K562 (cell line): ENCODE measurements around the gene RNU2-63P. TPM values are rescaled to one million over a fixed set of nuclear protein-coding genes. Genes with fewer than 3 reads are reported as not detected.

Experiments used
- ASH1L ChIP-seq: fragments of 450-650 bp; IDR thresholded peaks from 2 replicates; pipeline ENCODE4 v1.6.1; 2018; ENCODE audit warnings: borderline replicate concordance, mild to moderate bottlenecking, low read depth; ENCODE audit not compliant: partially characterized antibody
- CTBP1 ChIP-seq: fragments of 450-650 bp; IDR thresholded peaks from 2 replicates; pipeline ENCODE4 v1.6.1; 2016; ENCODE audit warnings: borderline replicate concordance
- CXXC5 ChIP-seq: fragments of 250-450 bp; sonication (Bioruptor Pico); IDR thresholded peaks from 2 replicates; pipeline ENCODE4 v1.8.0; 2022; ENCODE audit warnings: inconsistent platforms, mild to moderate bottlenecking, moderate library complexity
- JUND ChIP-seq, 2 experiments: IDR thresholded peaks; 2 replicates in 1 of 2; 3 replicates in 1 of 2; pipeline ENCODE4 v1.6.1; 2011; ENCODE audit warnings: borderline replicate concordance in 2 of 2, low read depth in 2 of 2, low read length in 2 of 2, improper control_type of control experiment in 1 of 2, missing biosample characterization in 1 of 2, missing genetic modification characterization in 1 of 2, missing genetic modification reagents in 1 of 2
- NFRKB ChIP-seq: fragments of 450-650 bp; IDR thresholded peaks from 2 replicates; pipeline ENCODE4 v1.6.1; 2016; ENCODE audit warnings: low read depth
- RAD21 ChIP-seq, 2 experiments: fragments of 250-450 bp in 1 of 2; fragments of 450-650 bp in 1 of 2; sonication (Bioruptor Pico) in 1 of 2; formaldehyde crosslinking in 1 of 2; IDR thresholded peaks in 1 of 2; conservative IDR thresholded peaks in 1 of 2; 2 replicates each; pipeline versions ENCODE4 v1.4.0 to v1.8.0; 2020 to 2022; ENCODE audit warnings: mild to moderate bottlenecking in 2 of 2, moderate library complexity in 1 of 2
- SP2 ChIP-seq: IDR thresholded peaks from 2 replicates; pipeline ENCODE4 v1.6.1; 2011; ENCODE audit warnings: mild to moderate bottlenecking, low read depth, low read length, moderate library complexity; ENCODE audit not compliant: poor library complexity, severe bottlenecking; ENCODE audit errors: extremely low read depth
- TEAD1 ChIP-seq, 2 experiments: fragments of 450-650 bp in 1 of 2; sonication (generic) in 1 of 2; formaldehyde crosslinking; IDR thresholded peaks; 2 replicates each; pipeline versions ENCODE4 v1.4.0 to v1.8.0; 2020 to 2022; ENCODE audit warnings: mild to moderate bottlenecking in 2 of 2, missing genetic modification reagents in 1 of 2
- VEZF1 ChIP-seq: fragments of 200-800 bp; sonication (Bioruptor generic); IDR thresholded peaks from 2 replicates; pipeline ENCODE4 v1.6.1; 2017; ENCODE audit warnings: missing genetic modification characterization, missing compliant biosample characterization
- ZFX ChIP-seq: sonication (generic); formaldehyde crosslinking; IDR thresholded peaks from 2 replicates; pipeline ENCODE4 v1.8.0; 2022; ENCODE audit warnings: mild to moderate bottlenecking, missing genetic modification reagents, moderate library complexity
- ZMIZ1 ChIP-seq, 2 experiments: fragments of 150-350 bp in 1 of 2; IDR thresholded peaks; 2 replicates each; pipeline ENCODE4 v1.6.1; 2012 to 2016; ENCODE audit warnings: low read depth in 2 of 2, low read length in 2 of 2, mild to moderate bottlenecking in 1 of 2, moderate library complexity in 1 of 2
- ZNF134 ChIP-seq: fragments of 250-450 bp; sonication (Bioruptor Pico); conservative IDR thresholded peaks from 2 replicates; pipeline ENCODE4 v1.4.0; 2020
- ZNF175 ChIP-seq: fragments of 200-800 bp; sonication (Bioruptor generic); IDR thresholded peaks from 2 replicates; pipeline ENCODE4 v1.6.1; 2016; ENCODE audit warnings: low read depth, mild to moderate bottlenecking, missing genetic modification characterization, missing compliant biosample characterization
- ZNF583 ChIP-seq: fragments of 250-450 bp; sonication (Bioruptor Pico); IDR thresholded peaks from 2 replicates; pipeline ENCODE4 v1.4.0; 2020
- ZNF586 ChIP-seq: fragments of 450-650 bp; formaldehyde crosslinking; conservative IDR thresholded peaks from 2 replicates; pipeline ENCODE4 v1.4.0; 2020; ENCODE audit warnings: mild to moderate bottlenecking, moderate library complexity
- polyA plus RNA-seq, 8 experiments: library from polyadenylated mRNA; depleted of rRNA in 4 of 8; stranded (reverse) in 5 of 8; unstranded in 3 of 8; fragments of >200 nt; fragmentation: Nextera tagmentation in 2 of 8; fragmentation: Illumina TruSeq in 1 of 8; extraction: Ambion mirVana in 2 of 8; extraction: Trizol in 1 of 8; gene quantifications; 2 replicates each; pipeline versions ENCODE4 v1.2.1 to v1.2.3, GENCODE V29; 2011 to 2014; ENCODE audit warnings: inconsistent platforms in 1 of 8, missing spikeins in 1 of 8
- total RNA-seq, 7 experiments: library from RNA; depleted of rRNA in 6 of 7; stranded (reverse); fragments of >200 nt in 6 of 7; fragmentation: Illumina TruSeq in 2 of 7; extraction: Trizol in 2 of 7; gene quantifications; 2 replicates each; pipeline versions ENCODE4 v1.2.1 to v1.2.3, GENCODE V29; 2011 to 2021; ENCODE audit warnings: low replicate concordance in 1 of 7
- TF ChIP-seq, protein P1 (sequence below): fragments of 450-650 bp; IDR thresholded peaks from 2 replicates; pipeline ENCODE4 v1.6.1; 2016; ENCODE audit warnings: antibody characterized with exemption
- TF ChIP-seq, protein P2 (sequence below): fragments of 200-800 bp; sonication (Bioruptor generic); IDR thresholded peaks from 2 replicates; pipeline ENCODE4 v1.6.1; 2017; ENCODE audit warnings: missing genetic modification characterization, missing compliant biosample characterization

Gene RNU2-63P
- total and polyA plus RNA-seq, 9 of the 15 experiments (the other 6 are each of a cell fraction or from before 2014, with no cell fraction given) = 5.8 to 253 (median 169) TPM; not detected in 4

GRCh38 chr2:88055371-88056128 lies 39.2 kb upstream of the RNU2-63P start, which contains the start of gene KRCC1 (continued):
- TF ChIP-seq, protein P1, sequence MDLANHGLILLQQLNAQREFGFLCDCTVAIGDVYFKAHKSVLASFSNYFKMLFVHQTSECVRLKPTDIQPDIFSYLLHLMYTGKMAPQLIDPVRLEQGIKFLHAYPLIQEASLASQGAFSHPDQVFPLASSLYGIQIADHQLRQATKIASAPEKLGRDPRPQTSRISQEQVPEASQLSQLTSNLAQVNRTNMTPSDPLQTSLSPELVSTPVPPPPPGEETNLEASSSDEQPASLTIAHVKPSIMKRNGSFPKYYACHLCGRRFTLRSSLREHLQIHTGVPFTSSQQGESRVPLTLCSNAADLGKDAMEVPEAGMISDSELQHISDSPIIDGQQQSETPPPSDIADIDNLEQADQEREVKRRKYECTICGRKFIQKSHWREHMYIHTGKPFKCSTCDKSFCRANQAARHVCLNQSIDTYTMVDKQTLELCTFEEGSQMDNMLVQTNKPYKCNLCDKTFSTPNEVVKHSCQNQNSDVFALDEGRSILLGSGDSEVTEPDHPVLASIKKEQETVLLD = peak; percentile 87
- no peak for TF ChIP-seq ZNF586
- TF ChIP-seq ZNF134 (CRISPR knock-in tag) = 0 out of 2 replicates have a peak, but pooled peaks have one; percentile 8
- TF ChIP-seq ASH1L = peak; percentile 19
- peak; percentile 67 for TF ChIP-seq CXXC5 (CRISPR knock-in tag)
- peak; percentile 82 for TF ChIP-seq ZFX (CRISPR knock-in tag)
- TF ChIP-seq TEAD1 (CRISPR knock-in tag; IDR thresholded peaks at IDR 0.05) = peak in 1 of 2 experiments; percentile 66; a peak in 2 of 4 replicates
- peak; percentile 87 for TF ChIP-seq VEZF1 (CRISPR knock-in tag)
- 0 out of 2 replicates have a peak, but pooled peaks have one; percentile 72 for TF ChIP-seq ZNF583 (CRISPR knock-in tag)
- no peak for TF ChIP-seq SP2
- TF ChIP-seq ZNF175 (CRISPR knock-in tag) = 0 out of 2 replicates have a peak, but pooled peaks have one; percentile 41
- peak; percentile 72 for TF ChIP-seq NFRKB
- TF ChIP-seq CTBP1 = peak; percentile 68
- 0 out of 4 replicates have a peak, but pooled peaks of 1 of the 2 experiments have one; percentile 5 for TF ChIP-seq RAD21 (CRISPR knock-in tag; conservative IDR thresholded peaks at IDR 0.05 in 1 of 2, IDR thresholded peaks at IDR 0.05 in 1 of 2)
- 0 out of 4 replicates have a peak, but pooled peaks of 1 of the 2 experiments have one; percentile 33 for TF ChIP-seq ZMIZ1 (IDR thresholded peaks at IDR 0.05; ENCODE audit: low read depth in 2 of 2, low read length in 2 of 2)
- peak; percentile 40 for TF ChIP-seq JUND (IDR thresholded peaks at IDR 0.05; ENCODE audit: borderline replicate concordance, low read depth, low read length)
- TF ChIP-seq JUND (tag; IDR thresholded peaks at IDR 0.05; ENCODE audit: borderline replicate concordance, low read depth, low read length) = no peak; the same call in 2 of the 3 replicates
- TF ChIP-seq, protein P2, sequence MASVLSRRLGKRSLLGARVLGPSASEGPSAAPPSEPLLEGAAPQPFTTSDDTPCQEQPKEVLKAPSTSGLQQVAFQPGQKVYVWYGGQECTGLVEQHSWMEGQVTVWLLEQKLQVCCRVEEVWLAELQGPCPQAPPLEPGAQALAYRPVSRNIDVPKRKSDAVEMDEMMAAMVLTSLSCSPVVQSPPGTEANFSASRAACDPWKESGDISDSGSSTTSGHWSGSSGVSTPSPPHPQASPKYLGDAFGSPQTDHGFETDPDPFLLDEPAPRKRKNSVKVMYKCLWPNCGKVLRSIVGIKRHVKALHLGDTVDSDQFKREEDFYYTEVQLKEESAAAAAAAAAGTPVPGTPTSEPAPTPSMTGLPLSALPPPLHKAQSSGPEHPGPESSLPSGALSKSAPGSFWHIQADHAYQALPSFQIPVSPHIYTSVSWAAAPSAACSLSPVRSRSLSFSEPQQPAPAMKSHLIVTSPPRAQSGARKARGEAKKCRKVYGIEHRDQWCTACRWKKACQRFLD (CRISPR knock-in tag) = peak; percentile 67; the same call in 1 of the 2 replicates
